Activated naive CD8-positive, alpha-beta T cell treated with anti-CD3 and anti-CD28 coated beads, Interleukin-2, amount 50 U/mL, for 24 hours (primary cell): ENCODE measurements around the gene CMIP.
"Not testable (repeated sequence)": the region's sequence is repeated elsewhere in the genome, so short reads cannot be mapped to it uniquely, and the experiment has no call there.

Experiments used
- ATAC-seq: fragments of 150-1000 bp; cut with Tn5 transposase; one replicate; pipeline ENCODE4 v1.10.0; 2021
- DNase-seq: peaks from one replicate; pipeline ENCODE4 v3.0.0; 2021
- H3K27ac Mint-ChIP-seq: one replicate; pipeline ENCODE4 v1.8.0; 2021; ENCODE audit warnings: mild to moderate bottlenecking, mixed read lengths
- H3K27me3 Mint-ChIP-seq: one replicate; pipeline ENCODE4 v1.8.0; 2021; ENCODE audit warnings: mixed read lengths
- H3K36me3 Mint-ChIP-seq: one replicate; pipeline ENCODE4 v1.8.0; 2021; ENCODE audit warnings: low read depth, mixed read lengths
- H3K4me1 Mint-ChIP-seq: one replicate; pipeline ENCODE4 v1.8.0; 2021; ENCODE audit warnings: mixed read lengths
- H3K4me3 Mint-ChIP-seq: one replicate; pipeline ENCODE4 v1.8.0; 2021; ENCODE audit warnings: mild to moderate bottlenecking, moderate library complexity, mixed read lengths
- H3K9me3 Mint-ChIP-seq: one replicate; pipeline ENCODE4 v1.8.0; 2021; ENCODE audit warnings: mixed read lengths

CMIP gene

DNA sequence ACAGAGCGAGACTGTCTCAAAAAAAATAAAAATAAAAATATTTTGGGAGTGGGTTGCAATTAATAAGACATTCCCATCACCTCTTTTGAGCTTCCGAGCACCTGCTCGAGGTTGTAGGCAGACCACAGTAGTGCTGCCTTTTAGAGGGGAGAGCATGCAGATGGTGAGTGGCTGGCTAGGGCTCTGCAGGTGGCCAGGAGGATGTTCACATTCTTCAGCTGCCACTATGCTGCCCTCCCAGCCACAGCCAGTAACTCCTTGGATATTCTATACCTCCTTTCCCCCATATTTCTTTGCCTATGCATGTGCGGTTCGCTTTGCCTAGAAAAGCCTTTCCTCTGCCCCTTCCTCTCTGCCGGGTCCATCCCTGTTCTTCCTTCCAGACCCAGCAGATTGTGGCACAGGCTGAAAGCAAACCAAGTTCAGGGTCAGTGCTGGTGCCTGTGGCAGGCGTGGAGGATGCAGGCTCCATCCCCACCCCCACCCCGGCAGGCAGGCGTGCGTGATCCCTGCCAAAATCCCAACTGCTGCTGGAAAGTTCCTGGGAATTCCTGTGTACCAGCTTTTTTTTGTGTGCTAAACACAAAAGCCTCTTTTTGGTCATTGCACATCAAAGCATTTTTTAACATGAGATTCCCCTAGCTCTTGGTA lies 33.8 kb upstream of the CMIP start:
- H3K9me3 Mint-ChIP-seq: no peaks in the 10 kb centered on the region
- H3K4me1 Mint-ChIP-seq: peaks cover 2% of the 10 kb centered on the region
- no peak overlapping the region for H3K4me3 Mint-ChIP-seq
- H3K36me3 Mint-ChIP-seq: no peaks in the 10 kb centered on the region
- H3K27ac Mint-ChIP-seq: no peak overlapping the region
- ATAC-seq (no peak), DNase-seq (no peak)
- no peaks in the 10 kb centered on the region for H3K27me3 Mint-ChIP-seq

- Mint-ChIP-seq H3K4me3 (no peak overlapping the region), H3K27ac (no peak overlapping the region), H3K4me1 (peaks cover 2% of the 10 kb centered on the region), H3K36me3 (no peaks in the 10 kb centered on the region), H3K27me3 (no peaks in the 10 kb centered on the region), H3K9me3 (no peaks in the 10 kb centered on the region)
- no peak for DNase-seq
- no peak for ATAC-seq
Observed at GRCh38 chr16:81413245-81413990, 31.2 kb upstream of the CMIP start.

DNA sequence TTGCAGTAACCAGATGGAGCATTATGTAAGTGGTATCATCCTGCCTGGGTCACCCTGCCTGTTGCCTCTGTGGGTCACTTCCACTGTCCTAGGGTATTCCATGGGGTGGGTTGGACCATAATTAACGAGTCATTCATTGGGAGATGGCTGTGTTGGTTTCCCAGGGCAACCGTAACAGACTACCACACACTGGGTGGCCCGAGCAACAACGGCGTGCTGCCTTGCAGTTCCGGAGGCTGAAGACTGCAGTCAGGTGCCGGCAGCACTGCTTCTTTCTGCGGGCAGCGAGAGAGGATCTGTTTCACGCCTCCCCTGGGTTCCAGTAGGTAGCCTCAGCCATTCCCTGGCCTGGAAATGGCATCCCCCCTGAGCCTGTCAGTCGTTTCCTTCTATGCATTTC lies 28.9 kb upstream of the CMIP start:
- Mint-ChIP-seq H3K4me1 (peaks cover 2% of the 10 kb centered on the region), H3K36me3 (no peaks in the 10 kb centered on the region), H3K27me3 (no peaks in the 10 kb centered on the region), H3K9me3 (no peaks in the 10 kb centered on the region), H3K4me3 (no peak overlapping the region), H3K27ac (no peak overlapping the region)
- no peak for ATAC-seq
- no peak for DNase-seq

DNA sequence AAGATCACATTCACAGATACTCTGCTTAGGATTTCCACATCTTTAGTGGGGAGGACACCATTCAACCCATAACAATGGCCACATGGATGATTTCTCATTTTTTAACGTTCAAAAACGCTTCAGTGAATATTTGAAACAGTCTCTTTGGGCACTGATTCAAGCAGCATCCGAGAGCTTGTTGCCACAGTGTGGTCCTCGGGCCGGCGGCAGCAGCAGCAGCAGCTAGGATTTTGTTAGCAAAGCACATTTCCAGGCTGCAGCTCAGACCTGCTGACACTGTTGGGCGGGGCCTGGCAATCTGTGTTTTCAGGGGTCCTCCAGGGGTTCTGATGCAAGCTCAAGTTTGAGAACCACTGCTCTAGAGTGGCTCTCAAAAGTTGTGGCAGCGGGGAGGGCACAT lies 27.9 kb upstream of the CMIP start:
- Mint-ChIP-seq H3K36me3 (no peaks in the 10 kb centered on the region), H3K4me1 (peaks cover 2% of the 10 kb centered on the region), H3K27me3 (no peaks in the 10 kb centered on the region), H3K4me3 (no peak overlapping the region), H3K9me3 (no peaks in the 10 kb centered on the region), H3K27ac (no peak overlapping the region)
- ATAC-seq (no peak), DNase-seq (no peak)

DNA sequence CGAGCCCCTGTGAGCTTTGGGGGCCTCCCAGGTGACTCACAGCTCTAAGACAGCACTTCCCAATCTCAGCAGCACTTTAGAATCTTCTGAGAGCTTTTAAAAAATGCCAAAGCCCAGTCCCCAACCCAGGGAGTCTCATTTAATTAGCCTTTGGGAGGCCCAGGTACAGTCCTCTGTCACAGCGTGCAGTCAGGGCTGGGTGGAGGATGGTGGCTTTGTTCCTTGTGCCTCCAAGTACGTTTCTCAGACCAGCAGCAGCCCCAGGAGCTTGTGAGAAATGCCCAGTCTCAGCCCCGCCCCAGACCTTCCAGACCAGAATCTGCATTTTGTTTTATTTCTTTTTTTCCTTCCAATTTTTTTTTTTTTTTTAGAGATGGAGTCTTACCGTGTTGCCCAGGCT lies 27.4 kb upstream of the CMIP start:
- ATAC-seq (no peak), DNase-seq (no peak)
- Mint-ChIP-seq H3K4me3 (no peak overlapping the region), H3K27me3 (no peaks in the 10 kb centered on the region), H3K36me3 (no peaks in the 10 kb centered on the region), H3K9me3 (no peaks in the 10 kb centered on the region), H3K4me1 (peaks cover 2% of the 10 kb centered on the region), H3K27ac (no peak overlapping the region)

DNA sequence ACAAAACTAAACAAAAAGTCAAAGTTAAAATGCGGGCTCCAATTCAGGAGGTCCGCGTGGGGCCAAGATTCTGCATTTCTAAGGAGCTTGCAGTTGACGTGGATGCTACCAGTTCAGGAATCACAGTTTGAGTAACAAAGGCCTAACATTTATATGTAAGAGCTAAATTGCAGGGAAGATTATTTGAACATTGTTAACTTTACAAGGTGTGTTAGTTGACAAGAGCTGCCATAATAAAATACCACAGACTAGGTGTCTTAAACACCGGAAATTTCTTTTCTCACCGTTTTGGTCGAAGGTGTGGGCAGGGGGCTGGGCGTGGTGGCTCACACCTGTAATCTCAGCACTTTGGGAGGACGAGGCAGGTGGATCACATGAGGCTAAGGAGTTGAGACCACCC lies 24.8 kb upstream of the CMIP start:
- ATAC-seq: no peak
- no peak overlapping the region for H3K27ac Mint-ChIP-seq
- H3K36me3 Mint-ChIP-seq: no peaks in the 10 kb centered on the region
- H3K27me3 Mint-ChIP-seq: no peaks in the 10 kb centered on the region
- H3K4me3 Mint-ChIP-seq: no peak overlapping the region
- DNase-seq: no peak
- H3K4me1 Mint-ChIP-seq: peaks cover 7% of the 10 kb centered on the region
- H3K9me3 Mint-ChIP-seq: no peaks in the 10 kb centered on the region

DNA sequence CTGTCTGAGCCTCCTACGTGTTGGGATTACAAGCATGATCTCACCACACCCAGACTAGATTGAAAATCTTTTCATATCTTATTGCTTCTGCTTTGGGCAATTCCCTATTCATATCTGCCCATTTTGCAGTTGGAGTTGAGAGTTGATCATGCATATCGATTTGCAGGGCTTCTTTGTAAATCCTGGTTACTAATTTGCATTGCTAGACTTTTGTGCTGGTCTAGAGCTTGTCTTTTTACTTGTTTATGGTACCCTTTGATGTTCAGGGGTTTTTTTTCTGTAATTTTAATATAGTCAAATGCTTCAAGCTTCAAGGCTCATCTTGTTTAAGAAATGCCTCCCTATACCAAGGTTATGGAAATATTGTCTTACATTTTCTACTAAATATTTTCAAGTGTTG lies 23.5 kb upstream of the CMIP start:
- H3K4me1 Mint-ChIP-seq: peaks cover 15% of the 10 kb centered on the region
- ATAC-seq (no peak), DNase-seq (no peak)
- no peaks in the 10 kb centered on the region for H3K9me3 Mint-ChIP-seq
- no peaks in the 10 kb centered on the region for H3K36me3 Mint-ChIP-seq
- H3K27me3 Mint-ChIP-seq: no peaks in the 10 kb centered on the region
- no peak overlapping the region for H3K27ac Mint-ChIP-seq
- no peak overlapping the region for H3K4me3 Mint-ChIP-seq

- Mint-ChIP-seq H3K4me1 (peaks cover 15% of the 10 kb centered on the region), H3K27me3 (no peaks in the 10 kb centered on the region), H3K9me3 (no peaks in the 10 kb centered on the region), H3K36me3 (no peaks in the 10 kb centered on the region), H3K4me3 (no peak overlapping the region), H3K27ac (no peak overlapping the region)
- ATAC-seq (no peak), DNase-seq (no peak)
Observed at GRCh38 chr16:81421536-81421935, 23.1 kb upstream of the CMIP start.

DNA sequence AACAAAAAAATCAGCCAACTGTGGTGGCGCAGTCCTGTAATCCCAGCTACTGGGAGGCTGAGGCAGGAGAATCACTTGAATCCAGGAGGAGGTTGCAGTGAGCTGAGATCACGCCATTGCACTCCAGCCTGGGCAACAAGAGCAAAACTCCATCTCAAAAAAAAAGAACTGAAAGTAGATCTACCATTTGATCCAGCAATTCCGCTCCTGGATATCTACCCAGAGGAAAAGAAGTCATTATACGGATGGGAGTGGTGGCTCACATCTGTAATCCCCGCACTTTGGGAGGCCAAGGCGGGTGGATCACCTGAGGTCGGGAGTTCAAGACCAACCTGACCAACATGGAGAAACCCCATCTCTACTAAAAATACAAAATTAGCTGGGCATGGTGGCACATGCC lies 22.5 kb upstream of the CMIP start:
- not testable (repeated sequence) for H3K9me3 Mint-ChIP-seq, H3K27ac Mint-ChIP-seq, H3K4me3 Mint-ChIP-seq, ATAC-seq, DNase-seq, H3K36me3 Mint-ChIP-seq, H3K27me3 Mint-ChIP-seq
- H3K4me1 Mint-ChIP-seq: peaks cover 15% of the 10 kb centered on the region

GRCh38 chr16:81424771-81425170 lies 19.8 kb upstream of the CMIP start:
- DNase-seq: peak; percentile 45
- no peaks in the 10 kb centered on the region for H3K27me3 Mint-ChIP-seq
- H3K4me3 Mint-ChIP-seq: no peak overlapping the region
- H3K4me1 Mint-ChIP-seq: peaks cover 15% of the 10 kb centered on the region
- peak; percentile 71 for ATAC-seq
- no peaks in the 10 kb centered on the region for H3K36me3 Mint-ChIP-seq
- no peaks in the 10 kb centered on the region for H3K9me3 Mint-ChIP-seq
- H3K27ac Mint-ChIP-seq: peak overlapping the region; percentile 77

DNA sequence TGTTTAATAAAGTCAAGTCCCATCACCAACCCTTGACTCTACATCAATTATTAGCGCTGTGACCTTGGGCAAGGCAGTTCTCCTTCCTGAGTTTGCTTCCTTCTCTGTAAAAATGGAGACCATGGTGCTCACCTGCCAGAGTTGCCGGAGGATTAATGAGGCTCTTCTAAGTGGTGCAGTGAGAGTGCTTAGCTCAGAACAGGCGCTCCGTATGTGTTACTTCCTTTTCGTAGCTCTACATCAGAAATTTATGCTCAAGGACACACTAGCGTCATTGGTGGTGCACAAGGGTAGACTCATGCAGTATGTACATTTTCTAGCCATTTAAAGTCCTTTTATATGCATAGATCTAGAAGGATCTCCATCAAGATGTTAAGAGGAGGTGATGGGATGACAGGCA lies 17.4 kb upstream of the CMIP start:
- ATAC-seq (no peak), DNase-seq (no peak)
- H3K27ac Mint-ChIP-seq: no peak overlapping the region
- no peaks in the 10 kb centered on the region for H3K27me3 Mint-ChIP-seq
- H3K36me3 Mint-ChIP-seq: no peaks in the 10 kb centered on the region
- H3K9me3 Mint-ChIP-seq: no peaks in the 10 kb centered on the region
- no peak overlapping the region for H3K4me3 Mint-ChIP-seq
- H3K4me1 Mint-ChIP-seq: peaks cover 19% of the 10 kb centered on the region

DNA sequence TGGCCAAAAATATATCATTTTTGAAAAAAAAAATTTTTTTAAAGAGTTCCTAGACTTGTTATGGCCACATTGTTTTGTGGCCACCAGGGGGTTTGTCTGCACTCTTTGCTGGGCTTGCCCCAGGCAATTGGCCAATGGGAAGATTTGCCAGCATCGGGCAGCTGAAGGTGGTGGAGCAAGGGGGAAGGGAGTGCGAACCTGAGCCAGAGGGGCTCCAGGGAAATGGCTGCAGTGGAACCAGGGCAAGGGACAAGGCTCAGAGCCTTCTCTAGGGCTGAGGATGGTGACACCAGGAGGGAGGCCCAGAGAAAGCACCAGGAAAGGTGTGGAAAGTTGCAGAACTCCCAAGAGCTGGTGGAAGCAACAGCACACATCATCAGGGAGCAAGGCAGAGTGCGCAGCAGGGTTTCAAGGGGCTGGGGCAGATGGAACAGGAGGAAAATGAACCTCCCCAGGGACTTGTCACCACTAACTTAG lies 15.5 kb upstream of the CMIP start:
- no peak overlapping the region for H3K27ac Mint-ChIP-seq
- H3K4me1 Mint-ChIP-seq: peaks cover 19% of the 10 kb centered on the region

GRCh38 chr16:81431554-81432353 lies 12.9 kb upstream of the CMIP start:
- peaks cover 2% of the 10 kb centered on the region for H3K27me3 Mint-ChIP-seq
- no peaks in the 10 kb centered on the region for H3K9me3 Mint-ChIP-seq
- no peak overlapping the region for H3K27ac Mint-ChIP-seq
- peaks cover 5% of the 10 kb centered on the region for H3K4me1 Mint-ChIP-seq
- no peaks in the 10 kb centered on the region for H3K36me3 Mint-ChIP-seq
- no peak for ATAC-seq
- no peak overlapping the region for H3K4me3 Mint-ChIP-seq
- no peak for DNase-seq

More for the DNA sequence above, 15.5 kb upstream of the CMIP start:
- H3K36me3 Mint-ChIP-seq: no peaks in the 10 kb centered on the region
- no peak for ATAC-seq
- no peak overlapping the region for H3K4me3 Mint-ChIP-seq
- no peak for DNase-seq
- no peaks in the 10 kb centered on the region for H3K27me3 Mint-ChIP-seq
- H3K9me3 Mint-ChIP-seq: no peaks in the 10 kb centered on the region

DNA sequence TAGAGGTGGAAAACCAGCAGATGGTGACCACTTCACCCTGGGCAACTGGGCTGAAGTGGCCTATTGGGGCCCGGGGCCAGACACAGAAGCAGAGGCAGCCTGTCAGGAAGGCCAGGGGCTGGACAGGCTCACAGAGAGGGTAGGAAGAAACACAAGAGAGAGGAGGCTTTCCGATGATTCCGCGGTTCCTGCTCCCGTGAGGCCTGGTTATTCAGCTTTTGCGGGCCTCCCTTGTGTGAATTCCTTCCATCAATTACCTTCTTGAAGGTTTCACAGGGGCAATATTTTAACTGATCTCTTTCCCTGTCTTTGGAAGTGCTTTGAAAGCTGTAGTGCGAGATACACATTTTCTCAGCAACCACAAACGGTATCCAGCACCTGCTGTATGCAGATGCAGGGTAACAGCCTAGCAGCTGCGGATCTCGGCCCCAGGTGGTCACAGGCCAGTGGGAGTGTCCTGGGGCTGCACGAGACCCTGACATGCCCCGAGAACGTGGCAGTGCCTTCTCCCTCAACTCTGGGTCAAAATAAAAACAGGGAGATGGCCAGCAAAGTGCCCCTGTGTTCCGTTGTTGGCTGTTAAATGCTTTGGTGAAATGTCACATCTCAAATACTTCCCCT lies 11.6 kb upstream of the CMIP start:
- Mint-ChIP-seq H3K4me1 (peaks cover 5% of the 10 kb centered on the region), H3K4me3 (no peak overlapping the region), H3K27ac (no peak overlapping the region), H3K36me3 (no peaks in the 10 kb centered on the region), H3K9me3 (no peaks in the 10 kb centered on the region), H3K27me3 (peaks cover 10% of the 10 kb centered on the region)
- no peak for ATAC-seq
- no peak for DNase-seq
